ENCODE results near the gene SLC1A1.
"Not testable (repeated sequence)": the region's sequence is repeated elsewhere in the genome, so short reads cannot be mapped to it uniquely, and the experiment has no call there.

Gene SLC1A1

DNA sequence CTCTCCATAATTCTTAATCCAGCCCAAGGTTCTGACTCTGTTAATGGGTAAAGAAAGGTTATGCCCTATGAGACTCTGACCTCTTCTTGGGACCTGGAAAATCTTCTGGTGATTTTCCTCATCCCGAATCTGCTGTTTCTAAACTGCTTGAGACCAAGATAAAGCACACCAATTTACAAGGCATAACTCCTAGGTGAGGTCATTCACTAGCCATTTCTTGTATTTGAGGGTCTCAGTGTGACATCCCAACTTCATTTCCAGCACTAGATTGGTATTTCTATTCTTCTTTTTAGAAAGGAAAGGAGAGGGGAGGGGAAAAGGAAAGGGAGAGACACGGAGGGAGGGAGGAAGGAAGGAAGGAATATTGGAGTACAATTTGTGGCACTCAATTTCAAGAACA, 51.6 kb downstream of the SLC1A1 start:
- DNase-seq (ENCODE audit: low read depth in 3 of 3), result no peak

DNA sequence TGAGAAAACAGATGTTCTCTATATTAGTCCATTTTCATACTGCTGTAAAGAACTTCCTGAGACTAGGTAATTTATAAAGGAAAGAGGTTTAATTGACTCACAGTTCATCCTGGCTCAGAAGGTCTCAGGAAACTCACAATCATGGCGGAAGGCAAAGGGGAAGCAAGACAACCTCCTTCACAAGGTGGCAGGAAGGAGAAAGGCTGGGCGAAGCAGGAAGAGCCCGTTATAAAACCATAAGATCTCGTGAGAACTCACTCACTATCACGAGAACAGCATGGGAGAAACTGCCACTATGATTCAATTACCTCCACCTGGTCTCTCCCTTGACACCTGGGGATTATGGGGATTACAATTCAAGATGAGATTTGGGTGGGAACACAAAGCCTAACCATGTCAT, 54.4 kb downstream of the SLC1A1 start:
- DNase-seq (ENCODE audit: low read depth in 3 of 3), result not testable (repeated sequence)

DNA sequence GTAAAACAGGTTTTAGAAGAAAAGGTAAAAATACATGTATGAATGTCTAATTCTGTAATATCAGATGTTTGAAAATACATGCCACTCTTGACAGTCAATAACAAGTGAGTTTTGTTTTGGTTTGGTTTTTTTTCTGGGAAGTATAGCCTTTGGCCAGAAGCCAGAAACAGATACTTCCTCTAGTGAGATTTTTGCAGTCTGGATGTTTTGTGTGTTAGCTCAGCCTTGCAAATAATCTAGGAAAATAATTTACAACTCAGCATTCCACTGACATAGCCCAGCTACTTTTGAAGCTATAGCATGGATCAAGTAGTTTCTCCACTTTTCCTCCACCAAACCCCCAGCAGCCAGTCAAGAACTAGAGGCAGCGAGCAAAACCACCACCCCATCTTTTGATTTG, 56.7 kb downstream of the SLC1A1 start:
- no peak for DNase-seq (ENCODE audit: low read depth in 3 of 3)

DNA sequence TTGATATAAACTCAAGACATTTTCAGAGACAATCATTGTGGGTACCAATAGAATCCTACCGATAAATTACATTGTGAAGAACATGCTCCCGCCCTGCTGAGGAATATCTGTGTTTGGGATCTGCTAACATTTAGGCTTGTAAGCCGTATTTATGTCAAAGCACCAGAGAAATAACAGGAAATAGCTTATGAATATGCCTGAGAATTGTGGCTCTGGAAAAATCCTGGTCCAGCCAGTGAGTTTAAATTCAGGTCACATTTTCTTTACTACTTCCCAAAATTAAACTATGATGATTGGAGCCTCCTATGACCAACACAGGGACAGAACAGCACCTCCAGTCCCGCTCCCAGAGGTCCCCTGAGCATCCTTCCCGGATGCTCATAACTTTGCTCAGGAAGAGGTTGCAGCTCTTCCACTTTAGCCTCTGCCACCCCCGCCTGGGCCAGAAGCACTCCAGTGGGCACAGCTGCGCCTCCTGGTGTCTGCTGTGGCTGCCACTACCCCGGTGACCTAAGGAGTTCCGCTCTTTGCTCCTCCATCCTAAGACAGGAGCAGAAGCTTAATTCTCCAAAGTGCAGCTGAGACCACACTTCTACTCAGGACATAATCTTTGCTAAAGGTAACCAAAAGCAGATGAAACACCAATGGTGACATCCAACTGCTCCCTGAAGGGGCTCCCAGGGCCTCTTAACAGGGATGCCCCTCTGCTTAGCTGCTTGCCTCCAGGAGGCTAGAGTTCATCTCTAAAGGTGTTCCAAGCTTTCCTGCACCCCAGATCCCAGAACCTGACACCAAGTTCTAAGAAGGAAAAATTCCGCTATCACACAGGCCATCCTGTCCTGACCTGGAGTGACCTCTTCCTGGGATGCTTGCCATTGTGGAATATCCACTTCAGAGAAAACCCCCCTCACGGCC, 58.8 kb downstream of the SLC1A1 start:
- no peak for DNase-seq (ENCODE audit: low read depth in 3 of 3)

DNA sequence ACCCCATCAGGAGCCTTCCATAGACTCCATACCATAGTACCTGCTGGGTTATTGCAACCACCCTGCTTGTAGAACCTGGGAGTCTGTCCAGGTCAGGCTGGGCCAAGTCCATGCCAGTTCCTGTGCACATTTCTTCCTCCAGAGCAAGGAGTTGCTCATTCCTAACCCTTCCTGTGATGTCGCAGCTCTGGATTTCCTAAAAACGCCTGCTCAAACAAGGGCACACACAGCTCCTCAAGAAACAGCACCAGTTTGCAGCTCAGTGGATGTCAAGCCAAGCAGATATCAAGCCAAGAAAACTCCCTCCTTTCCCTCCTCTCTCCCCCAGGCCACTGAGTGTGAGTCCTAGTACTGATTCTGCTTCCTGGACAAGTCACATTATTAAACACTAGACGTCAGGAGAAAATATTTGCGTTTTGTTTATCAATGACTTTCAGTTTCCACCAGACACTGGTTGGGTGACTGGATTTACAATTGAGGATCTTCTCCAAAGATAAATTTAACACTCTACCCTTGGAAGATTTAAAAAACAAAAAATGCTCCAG, 59.6 kb downstream of the SLC1A1 start:
- no peak for DNase-seq (ENCODE audit: low read depth in 3 of 3)

DNA sequence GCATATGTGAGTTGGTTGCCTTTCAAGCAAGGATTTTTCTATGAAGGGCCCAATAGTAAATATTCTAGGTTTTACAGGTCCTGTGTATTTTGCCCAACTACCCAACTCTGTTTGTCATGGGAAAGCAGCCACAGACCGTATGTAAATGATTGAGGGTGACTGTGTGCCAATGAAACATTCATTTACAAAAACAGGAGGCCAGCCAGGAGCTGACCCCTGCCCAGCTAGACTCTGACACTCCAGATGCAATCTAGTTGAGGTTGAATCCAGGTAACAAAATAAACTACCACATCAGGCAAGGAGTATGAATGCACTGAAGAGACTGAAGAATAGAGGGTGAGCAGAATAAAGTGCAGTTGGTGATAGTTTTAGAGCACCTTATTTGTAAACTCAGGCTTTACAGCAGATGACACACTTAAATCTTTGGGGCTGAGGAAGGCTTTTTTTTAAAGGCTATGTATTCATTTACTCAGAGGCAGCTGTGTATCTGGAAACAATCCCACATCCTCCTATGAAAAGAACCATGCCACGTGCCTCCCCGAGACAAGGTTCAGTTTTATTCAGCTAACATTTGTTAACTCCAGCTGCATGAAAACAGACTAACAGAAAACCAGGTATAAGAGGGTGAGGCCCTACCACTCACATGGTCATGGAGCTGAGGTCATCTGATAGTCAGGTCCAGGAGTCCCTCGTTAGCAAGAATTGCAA, 60.7 kb downstream of the SLC1A1 start:
- DNase-seq (ENCODE audit: low read depth in 3 of 3), result no peak

DNA sequence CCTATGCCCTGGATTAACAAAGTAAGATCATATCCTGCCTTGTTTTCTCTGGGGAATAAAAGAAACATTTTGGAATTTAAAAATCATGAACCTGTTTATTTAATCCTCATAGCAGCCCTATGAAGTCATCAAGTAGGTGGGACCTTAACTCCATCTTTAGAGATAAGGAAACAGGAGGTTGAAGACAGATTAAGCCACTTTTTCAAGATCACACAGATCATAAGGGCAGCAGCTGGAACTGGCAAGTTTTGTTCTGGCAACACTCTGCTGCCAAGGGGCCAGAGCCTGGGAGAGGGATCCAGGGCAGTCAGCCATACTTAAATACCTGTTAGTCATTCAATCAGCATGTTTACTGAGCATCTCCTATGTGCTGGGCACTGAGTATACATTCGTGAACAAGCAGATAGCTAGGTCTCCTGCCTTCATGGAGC, 63.7 kb downstream of the SLC1A1 start:
- DNase-seq (ENCODE audit: low read depth in 3 of 3), result no peak

DNA sequence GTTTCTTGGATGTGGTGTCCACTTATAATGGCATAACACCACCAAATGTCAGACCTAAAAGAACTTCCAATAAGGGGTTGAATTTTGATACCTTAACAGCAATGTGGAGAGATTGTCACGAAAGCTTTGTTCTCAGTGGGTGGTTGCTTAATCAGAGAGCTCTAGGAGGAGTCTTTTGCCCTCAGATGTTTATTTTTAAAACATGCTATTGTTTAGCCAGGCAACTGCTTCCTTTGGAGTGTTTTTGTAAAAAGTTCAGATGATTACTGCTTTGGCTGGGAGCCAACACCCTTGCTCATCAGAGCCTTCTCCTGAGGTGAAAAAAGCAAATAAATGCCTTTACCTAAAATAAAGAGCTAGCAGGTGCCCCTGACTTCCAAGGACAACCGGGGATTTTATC, 65.0 kb downstream of the SLC1A1 start:
- no peak for DNase-seq (ENCODE audit: low read depth in 3 of 3)

DNA sequence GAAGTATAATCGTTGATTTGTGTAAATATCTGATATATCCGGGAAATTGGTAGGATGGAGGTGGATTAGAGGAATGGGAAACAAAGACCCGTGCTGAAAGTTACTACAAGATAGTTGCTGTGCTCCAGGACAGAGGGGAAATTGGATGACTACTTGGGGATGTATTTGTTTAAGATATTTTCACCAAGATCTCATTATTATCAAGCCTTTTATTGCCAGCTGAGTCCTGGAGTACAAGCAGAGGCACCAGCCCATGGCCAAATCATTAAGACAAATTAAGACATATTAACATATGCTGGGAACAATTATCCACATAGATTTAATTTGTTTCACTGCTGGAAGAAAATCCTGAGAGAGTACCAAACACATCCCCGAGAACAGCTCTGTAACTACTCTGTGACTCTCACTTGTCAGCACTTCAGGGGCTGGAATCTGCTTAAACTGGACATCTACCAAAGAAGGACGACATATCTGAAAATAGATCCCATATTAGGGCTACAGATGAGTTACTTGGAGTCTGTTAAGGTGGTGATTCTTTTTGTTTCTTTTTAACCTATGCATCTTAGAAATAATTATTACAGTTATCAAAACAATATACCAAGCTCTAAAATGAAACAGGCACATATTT, 68.2 kb downstream of the SLC1A1 start:
- DNase-seq (ENCODE audit: low read depth in 3 of 3), result no peak

DNA sequence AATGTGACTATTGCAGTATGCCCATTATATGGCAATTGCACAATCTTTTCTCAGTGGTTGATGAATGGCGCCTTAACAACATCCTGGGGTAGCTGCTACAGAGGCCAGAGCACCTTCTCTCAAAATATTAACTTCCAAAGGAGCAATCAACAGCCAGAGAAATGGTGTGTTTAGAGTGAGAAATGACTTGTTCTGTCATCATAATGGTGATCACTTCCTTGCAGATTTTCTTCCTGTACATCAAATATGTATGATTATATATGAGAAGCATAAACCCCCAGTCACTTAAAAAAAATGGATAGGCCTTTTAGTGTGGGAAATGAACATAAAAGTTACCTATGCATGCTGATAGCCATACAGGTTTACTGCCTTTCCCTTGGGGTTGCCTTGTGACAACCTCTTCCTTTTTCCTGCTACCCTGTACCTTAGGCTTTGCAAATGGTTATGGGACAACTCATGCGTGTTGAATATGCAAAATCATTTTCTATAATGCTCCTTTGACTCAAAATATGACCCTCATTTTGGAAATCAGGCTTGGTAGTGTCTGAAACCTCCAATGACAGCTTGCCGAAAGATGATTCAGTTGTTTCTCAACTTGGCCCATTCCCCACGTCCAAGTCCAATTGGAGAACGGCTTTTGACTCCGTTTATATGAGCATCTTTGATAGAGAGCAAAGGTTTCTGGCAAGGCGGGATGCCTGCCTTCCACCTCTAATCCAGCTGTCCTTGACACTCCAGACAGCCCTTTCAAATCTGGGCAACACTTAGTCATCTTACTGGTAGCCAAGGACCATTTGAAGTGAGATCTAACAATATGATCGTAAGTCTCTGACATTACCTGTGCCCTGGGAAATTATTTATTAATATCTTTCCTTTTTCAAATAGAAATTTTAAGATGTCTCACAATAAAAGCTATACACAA, 69.3 kb downstream of the SLC1A1 start:
- no peak for DNase-seq (ENCODE audit: low read depth in 3 of 3)

DNA sequence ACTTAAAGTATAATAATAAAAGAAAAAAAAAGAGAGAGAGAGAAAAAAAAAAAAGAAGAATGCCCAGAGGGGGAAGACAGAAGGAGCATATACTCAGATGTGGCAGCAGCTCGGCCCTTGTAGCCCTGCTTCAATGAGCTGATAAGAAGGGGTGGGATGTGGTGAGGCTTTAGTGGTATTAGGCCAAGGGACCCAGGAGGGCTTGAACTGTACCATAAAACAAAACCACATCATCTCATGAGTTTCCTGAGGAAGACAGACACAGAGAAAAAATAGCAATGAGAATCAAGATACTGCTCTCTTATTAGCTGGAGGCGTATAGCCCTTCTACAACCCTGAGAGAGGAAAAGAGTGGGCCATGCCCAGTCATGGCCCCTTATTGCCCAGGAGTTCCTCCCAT, 72.8 kb downstream of the SLC1A1 start:
- no peak for DNase-seq (ENCODE audit: low read depth in 3 of 3)

DNA sequence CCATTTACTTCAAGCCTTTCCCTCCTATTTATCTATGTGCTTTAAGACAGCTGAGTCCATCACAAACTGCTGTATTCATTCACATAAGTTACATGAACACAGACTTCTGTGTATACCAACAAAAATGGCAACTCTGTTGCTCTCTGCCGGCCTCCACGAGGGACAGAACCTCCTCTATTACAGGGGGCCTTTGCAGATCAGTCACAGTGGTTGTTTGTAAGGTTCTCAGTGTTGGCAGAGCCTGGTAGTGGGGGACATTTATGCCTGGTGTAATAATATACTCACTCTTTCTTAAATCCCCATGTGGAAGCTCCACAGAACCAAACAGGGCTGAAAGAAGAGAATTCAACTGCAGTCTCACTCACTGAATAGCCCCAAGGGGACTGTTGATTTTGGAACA, 76.5 kb downstream of the SLC1A1 start:
- no peak for DNase-seq (ENCODE audit: low read depth in 3 of 3)

DNA sequence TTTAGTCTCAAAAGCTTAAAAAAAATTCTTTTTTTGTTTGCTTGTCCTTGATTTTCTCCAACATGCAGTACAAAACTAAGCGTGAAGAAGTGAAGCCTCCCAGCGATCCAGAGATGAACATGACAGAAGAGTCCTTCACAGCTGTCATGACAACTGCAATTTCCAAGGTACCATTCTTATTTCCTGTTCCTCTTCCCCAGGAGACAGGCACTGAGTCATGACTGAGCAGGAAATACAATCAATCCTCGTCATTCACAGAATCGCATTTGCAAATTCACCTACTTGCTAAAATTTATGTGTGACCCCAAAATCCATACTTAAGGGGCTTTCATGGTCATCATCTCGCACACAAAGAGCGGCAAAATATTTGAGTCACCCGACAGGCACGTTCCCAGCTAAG, 77.3 kb downstream of the SLC1A1 start:
- DNase-seq (ENCODE audit: low read depth in 3 of 3), result no peak

DNA sequence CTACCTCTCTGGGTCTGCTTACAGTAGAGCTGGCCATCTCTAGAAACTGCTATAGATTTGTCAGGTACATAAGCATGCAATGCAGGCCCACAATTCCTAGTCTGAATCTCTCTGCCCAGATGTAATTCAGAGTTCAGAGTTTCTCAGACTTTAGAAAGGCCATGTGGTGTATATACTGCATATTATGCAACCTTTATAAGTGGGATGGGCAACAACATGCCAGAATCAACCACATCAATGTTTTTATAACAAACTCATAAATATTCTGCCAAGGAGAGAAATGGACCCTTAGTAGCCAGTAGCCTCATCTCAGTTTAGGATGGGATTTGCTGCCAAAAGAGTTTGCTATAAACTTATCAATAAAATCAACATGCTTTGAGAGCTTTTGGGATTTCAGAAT, 78.8 kb downstream of the SLC1A1 start:
- DNase-seq (ENCODE audit: low read depth in 3 of 3), result no peak

DNA sequence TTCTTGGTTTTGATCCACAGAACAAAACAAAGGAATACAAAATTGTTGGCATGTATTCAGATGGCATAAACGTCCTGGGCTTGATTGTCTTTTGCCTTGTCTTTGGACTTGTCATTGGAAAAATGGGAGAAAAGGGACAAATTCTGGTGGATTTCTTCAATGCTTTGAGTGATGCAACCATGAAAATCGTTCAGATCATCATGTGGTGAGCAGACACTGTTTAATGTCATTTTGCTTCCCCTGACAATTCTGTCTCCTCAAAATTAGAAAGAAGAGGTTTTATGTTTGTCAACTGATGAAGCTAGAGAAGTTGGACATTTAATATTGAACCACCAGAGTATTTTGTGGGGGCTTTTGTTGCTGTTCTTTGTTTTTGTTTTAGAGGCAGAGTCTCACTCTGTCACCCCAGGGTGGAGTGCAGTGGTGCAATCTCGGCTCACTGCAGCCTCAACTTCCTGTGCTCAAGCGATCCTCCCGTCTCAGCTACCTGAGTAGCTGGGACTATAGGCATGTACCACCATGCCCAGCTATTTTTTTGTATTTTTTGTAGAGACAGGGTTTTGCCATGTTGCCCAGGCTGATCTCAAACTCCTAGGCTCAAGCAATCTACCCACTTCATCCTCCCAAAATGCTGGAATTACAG, 82.0 kb downstream of the SLC1A1 start:
- DNase-seq (ENCODE audit: low read depth in 3 of 3), result no peak

DNA sequence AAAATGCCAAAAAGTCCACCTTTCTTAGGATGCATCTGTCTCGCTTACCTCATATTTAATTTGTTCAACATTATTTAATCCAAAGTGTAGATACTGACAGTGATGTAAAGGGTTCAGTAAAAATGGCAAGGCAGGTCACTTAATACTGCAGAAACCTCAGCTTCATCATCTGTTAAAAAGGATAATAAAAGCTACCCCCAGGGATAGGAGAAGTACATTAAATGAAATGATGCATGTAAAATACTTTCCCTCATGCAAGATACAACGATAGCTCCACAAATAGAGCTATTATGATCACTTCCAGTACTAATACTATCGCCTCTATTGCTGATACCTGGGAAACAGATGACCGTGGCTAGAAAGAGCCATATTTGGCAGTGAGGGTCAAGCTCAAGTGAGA, 82.9 kb downstream of the SLC1A1 start:
- DNase-seq (ENCODE audit: low read depth in 3 of 3), result no peak

DNA sequence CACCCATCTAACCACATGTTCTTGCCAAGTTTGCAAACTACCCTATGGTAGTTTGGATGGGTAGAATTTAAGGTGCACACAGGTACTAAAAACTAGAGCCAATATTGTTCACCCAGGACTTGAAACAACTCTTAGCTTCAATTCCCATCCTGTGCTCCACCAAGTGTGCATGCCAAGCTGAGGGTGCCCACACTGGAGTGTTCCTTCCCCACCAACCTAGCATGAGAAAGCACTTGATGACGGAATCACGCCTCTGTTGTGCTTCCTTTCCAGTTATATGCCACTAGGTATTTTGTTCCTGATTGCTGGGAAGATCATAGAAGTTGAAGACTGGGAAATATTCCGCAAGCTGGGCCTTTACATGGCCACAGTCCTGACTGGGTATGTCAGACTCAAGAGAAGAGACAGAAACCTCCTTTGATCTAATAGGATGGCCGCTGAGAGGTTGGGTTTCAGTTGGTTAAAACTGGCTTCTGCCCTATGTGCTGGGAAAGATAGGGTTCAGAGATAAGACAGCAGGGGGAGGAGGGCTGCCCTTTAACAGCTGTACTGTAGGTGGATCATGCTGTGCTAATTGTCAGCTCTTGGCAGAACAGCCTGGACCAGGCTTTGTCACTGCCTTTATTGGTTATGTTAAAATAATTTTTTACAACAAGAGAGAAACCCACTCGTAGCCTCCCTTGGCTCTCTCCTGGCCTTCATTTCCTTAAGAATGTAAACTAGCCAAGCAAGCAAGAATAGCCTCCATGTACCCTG, 83.5 kb downstream of the SLC1A1 start:
- no peak for DNase-seq (ENCODE audit: low read depth in 3 of 3)

DNA sequence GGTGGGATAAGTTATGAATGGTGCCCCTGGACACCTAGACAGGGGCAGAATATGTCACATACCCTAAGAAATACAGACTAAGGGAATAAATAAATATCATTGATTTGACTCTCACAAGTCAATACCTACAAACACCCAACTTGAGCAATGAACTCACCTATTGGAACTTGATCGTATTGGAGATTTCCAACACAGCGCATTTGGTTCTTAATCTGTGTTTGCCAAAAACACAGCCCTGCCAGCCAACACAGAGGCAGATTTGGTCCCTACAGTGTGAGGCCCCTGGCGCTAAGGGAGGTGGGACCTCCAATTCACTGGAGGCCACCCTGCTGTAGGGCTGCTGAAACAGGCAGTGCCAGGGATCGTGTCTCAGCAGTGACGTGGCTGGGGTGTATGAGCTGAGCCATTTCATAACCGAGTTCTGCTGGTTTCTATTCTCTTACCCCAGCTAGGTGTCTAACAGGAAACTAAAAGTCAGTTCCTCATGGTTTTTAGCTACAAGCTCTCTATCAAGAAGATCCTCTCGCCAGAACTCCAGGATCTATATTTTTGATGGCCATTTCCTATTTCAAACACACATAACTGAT, 84.5 kb downstream of the SLC1A1 start:
- no peak for DNase-seq (ENCODE audit: low read depth in 3 of 3)

DNA sequence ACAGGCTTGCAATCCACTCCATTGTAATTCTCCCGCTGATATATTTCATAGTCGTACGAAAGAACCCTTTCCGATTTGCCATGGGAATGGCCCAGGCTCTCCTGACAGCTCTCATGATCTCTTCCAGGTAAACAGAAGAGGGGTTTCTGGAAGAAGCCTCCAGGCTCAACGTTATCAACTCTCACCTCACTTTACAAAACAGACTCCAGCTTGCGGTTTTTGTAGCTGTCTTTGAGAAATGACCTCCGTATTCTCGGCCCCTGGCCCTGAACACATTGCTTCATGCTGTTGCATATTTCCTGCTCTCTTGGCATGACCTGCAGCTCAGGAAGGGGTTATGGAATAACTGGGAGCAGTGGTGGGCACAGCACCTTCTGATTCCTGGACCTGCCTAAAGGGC, 85.7 kb downstream of the SLC1A1 start:
- no peak for DNase-seq (ENCODE audit: low read depth in 3 of 3)

DNA sequence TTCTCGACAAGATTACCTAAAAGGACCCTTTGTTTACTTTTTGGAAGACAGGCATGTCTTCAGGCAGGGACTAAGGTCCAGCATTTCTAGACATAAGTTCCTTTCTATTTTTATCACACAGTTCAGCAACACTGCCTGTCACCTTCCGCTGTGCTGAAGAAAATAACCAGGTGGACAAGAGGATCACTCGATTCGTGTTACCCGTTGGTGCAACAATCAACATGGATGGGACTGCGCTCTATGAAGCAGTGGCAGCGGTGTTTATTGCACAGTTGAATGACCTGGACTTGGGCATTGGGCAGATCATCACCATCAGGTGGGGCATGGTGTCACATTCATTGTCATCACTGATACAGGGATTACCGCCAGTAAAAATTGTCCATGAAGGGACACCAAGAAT, 86.2 kb downstream of the SLC1A1 start:
- DNase-seq (ENCODE audit: low read depth in 3 of 3), result no peak
